Activated T-helper 1 cell treated with anti-CD3 and anti-CD28 coated beads, Interleukin-12 subunit alpha, Interleukin-12 subunit beta, Interleukin-2, Interleukin-4 antibody, amounts not matched to agents 30 ng/mL and 10 ng/mL and 1 ng/mL, durations not matched to agents 14 hours and 24 hours and 36 hours (primary cell): Measurements from ENCODE around the gene ESR1. TPM values are rescaled to one million over a fixed set of nuclear protein-coding genes. Genes with fewer than 3 reads are reported as not detected.
"Not testable (repeated sequence)": the region's sequence is repeated elsewhere in the genome, so short reads cannot be mapped to it uniquely, and the experiment has no call there.

ENCODE experiments used
- DNase-seq: peaks from one replicate; pipeline ENCODE4 v3.0.0; 2021; ENCODE audit warnings: low spot score
- H3K27ac Mint-ChIP-seq: one replicate; pipeline ENCODE4 v1.8.0; 2021; ENCODE audit warnings: mild to moderate bottlenecking, mixed read lengths
- H3K27me3 Mint-ChIP-seq: one replicate; pipeline ENCODE4 v1.8.0; 2022; ENCODE audit warnings: mild to moderate bottlenecking, moderate library complexity, mixed read lengths; ENCODE audit not compliant: insufficient read depth
- H3K36me3 Mint-ChIP-seq: one replicate; pipeline ENCODE4 v1.8.0; 2021; ENCODE audit warnings: low read depth, mixed read lengths
- H3K4me1 Mint-ChIP-seq: one replicate; pipeline ENCODE4 v1.8.0; 2021; ENCODE audit warnings: low read depth, mixed read lengths
- H3K4me3 Mint-ChIP-seq: one replicate; pipeline ENCODE4 v1.8.0; 2021; ENCODE audit warnings: mild to moderate bottlenecking, moderate library complexity, mixed read lengths
- H3K9me3 Mint-ChIP-seq: one replicate; pipeline ENCODE4 v1.8.0; 2021; ENCODE audit warnings: mixed read lengths
- intact Hi-C: fragments of 100-400 bp; cut with micrococcal nuclease; formaldehyde crosslinking; loops from one replicate; pipeline ENCODE4 v1.15.1; 2024
- total RNA-seq: library from RNA; stranded (reverse); gene quantifications from 2 replicates; pipeline ENCODE4 v1.2.3, GENCODE V29; 2022

Gene ESR1
- total RNA-seq, 1 donor from 2014 or later = 0.34 TPM

DNA sequence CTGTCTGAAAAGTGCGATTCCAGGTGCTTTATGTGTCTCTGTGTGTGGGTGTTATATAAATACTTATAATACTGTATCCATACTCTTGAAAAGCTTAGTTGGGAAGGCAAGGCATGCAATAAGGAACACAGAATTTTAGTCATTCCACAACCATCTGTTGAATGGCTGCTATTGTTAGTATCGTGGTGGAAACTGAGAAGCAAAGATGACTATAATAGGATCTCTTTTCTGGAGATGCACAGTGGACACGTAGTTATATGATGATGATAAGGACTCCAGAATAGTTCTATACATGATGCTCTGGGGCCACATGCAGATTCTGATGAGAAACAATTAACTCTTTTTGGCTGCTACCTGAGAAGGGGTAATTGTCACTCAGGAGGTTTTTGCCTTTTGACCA lies 25.2 kb downstream of the ESR1 start:
- H3K4me3 Mint-ChIP-seq = no peak overlapping the region
- H3K36me3 Mint-ChIP-seq = no peaks in the 10 kb centered on the region
- H3K27ac Mint-ChIP-seq = no peak overlapping the region
- intact Hi-C loops = no loop called here
- no peak for DNase-seq
- no peaks in the 10 kb centered on the region for H3K9me3 Mint-ChIP-seq
- H3K27me3 Mint-ChIP-seq = peaks cover 8% of the 10 kb centered on the region
- H3K4me1 Mint-ChIP-seq = peaks cover 13% of the 10 kb centered on the region

DNA sequence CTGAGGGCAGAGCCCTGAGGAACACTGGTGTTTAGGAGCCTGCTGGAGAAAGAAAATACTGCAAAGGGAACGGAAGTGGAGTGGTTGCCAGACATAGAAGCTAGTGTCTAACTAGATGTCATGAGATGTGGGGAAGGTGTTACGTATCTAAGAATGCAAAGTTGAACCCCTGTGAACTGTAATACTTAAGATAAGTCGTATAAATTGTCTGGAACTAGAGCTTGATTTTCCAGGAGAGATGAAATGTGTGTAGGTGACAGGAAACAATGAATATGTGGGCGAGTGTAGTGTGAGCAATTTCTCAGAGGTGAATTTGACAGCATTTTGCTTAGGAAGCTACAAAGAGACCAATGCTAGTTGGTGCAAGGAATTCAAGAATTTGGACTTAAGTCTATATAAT lies 27.9 kb downstream of the ESR1 start:
- intact Hi-C loops = no loop called here
- Mint-ChIP-seq H3K4me1 (peaks cover 13% of the 10 kb centered on the region), H3K9me3 (no peaks in the 10 kb centered on the region)

DNA sequence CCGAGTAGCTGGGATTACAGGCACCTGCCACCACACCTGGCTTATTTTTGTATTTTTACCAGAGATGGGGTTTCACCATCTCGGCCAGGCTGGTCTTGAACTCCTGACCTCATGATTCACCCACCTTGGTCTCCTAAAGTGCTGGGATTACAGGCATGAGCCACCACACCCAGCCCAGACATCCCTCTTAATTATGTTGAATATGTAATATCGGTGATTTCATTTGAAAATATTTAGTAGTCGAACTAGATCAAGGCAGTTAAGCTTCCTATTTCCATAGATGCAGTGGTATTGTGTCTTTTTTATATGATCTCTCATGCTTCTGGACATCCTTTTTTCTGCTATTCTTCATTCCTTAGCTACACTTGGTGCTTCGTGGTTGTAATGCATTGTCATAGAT lies 29.7 kb downstream of the ESR1 start:
- Mint-ChIP-seq H3K27ac (no peak overlapping the region), H3K36me3 (no peaks in the 10 kb centered on the region), H3K4me1 (peaks cover 13% of the 10 kb centered on the region), H3K4me3 (no peak overlapping the region), H3K9me3 (no peaks in the 10 kb centered on the region), H3K27me3 (peaks cover 10% of the 10 kb centered on the region)
- no peak for DNase-seq
- intact Hi-C loops = no loop called here

More for the DNA sequence above, 27.9 kb downstream of the ESR1 start:
- no peak overlapping the region for H3K4me3 Mint-ChIP-seq
- H3K36me3 Mint-ChIP-seq = no peaks in the 10 kb centered on the region
- H3K27me3 Mint-ChIP-seq = peaks cover 6% of the 10 kb centered on the region
- DNase-seq = no peak
- no peak overlapping the region for H3K27ac Mint-ChIP-seq

DNA sequence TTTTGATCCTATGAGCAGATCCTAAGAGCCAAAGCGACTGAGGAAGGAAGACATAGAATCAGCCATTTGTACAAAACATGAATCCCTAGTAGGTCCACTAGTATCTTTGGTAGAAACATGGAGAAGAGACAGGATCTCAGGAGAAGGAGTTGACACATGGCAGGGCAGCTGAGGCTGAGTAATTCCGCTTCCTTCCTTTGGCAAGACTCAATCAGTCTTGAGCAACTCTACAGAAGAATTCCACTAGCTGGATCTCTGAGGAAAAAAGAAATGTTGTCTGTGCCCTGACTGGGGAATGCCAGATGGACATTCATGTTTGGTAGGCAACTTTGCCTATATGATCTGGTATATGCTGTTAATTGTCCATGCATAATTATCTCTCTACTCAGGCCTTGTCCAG lies 35.3 kb downstream of the ESR1 start:
- intact Hi-C loops = no loop called here
- no peak for DNase-seq
- no peak overlapping the region for H3K27ac Mint-ChIP-seq
- no peaks in the 10 kb centered on the region for H3K9me3 Mint-ChIP-seq
- no peak overlapping the region for H3K4me3 Mint-ChIP-seq
- no peaks in the 10 kb centered on the region for H3K4me1 Mint-ChIP-seq
- H3K36me3 Mint-ChIP-seq = no peaks in the 10 kb centered on the region
- peaks cover 4% of the 10 kb centered on the region for H3K27me3 Mint-ChIP-seq

DNA sequence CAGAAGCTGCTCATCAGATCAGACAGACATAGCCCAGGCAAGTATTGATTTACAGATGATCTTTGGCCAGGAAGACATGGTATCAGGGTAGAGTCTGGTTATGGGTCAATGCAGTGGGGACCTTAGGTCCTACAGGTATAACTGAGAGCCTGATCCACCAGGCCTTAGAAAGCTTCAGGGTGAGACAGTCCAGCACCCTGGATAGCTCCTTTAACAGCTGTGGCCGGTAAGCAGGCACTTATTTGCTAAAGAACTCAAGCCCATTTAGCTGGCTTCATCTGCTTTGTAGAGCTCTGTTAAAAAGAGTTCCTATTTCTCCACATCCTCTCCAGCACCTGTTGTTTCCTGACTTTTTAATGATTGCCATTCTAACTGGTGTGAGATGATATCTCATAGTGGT lies 39.6 kb downstream of the ESR1 start:
- Mint-ChIP-seq H3K27me3 (no peaks in the 10 kb centered on the region), H3K9me3 (no peaks in the 10 kb centered on the region), H3K4me1 (no peaks in the 10 kb centered on the region), H3K4me3 (no peak overlapping the region), H3K36me3 (no peaks in the 10 kb centered on the region), H3K27ac (no peak overlapping the region)
- no peak for DNase-seq
- intact Hi-C loops = no loop called here

DNA sequence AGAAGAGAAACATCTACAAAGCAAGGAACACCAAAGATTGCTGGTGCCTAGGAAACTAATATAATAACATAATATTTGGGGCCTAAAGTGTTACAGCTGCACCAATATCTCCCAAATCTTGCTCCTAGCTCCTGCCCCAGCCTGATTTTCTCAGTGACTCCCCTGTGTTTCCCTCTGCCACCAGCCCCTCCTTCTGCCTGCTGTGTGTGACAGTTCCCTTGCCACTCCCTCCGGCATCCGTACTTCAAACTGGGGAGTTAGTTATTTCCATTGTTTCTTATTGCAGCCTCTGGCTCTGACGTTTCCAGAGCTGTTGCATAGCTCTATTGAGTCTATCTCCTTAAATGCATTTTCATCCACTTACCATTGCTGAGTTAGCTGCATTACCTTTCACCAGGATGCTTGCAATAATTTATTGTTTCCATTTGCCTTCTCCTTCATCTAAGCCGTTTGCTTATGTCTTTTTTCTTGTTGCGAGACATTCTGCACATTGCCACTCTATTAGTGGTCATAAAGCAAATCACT lies 43.1 kb downstream of the ESR1 start:
- H3K36me3 Mint-ChIP-seq = no peaks in the 10 kb centered on the region
- no peaks in the 10 kb centered on the region for H3K27me3 Mint-ChIP-seq
- H3K27ac Mint-ChIP-seq = no peak overlapping the region
- H3K4me1 Mint-ChIP-seq = no peaks in the 10 kb centered on the region
- H3K4me3 Mint-ChIP-seq = no peak overlapping the region
- no peak for DNase-seq
- H3K9me3 Mint-ChIP-seq = no peaks in the 10 kb centered on the region
- intact Hi-C loops = no loop called here

DNA sequence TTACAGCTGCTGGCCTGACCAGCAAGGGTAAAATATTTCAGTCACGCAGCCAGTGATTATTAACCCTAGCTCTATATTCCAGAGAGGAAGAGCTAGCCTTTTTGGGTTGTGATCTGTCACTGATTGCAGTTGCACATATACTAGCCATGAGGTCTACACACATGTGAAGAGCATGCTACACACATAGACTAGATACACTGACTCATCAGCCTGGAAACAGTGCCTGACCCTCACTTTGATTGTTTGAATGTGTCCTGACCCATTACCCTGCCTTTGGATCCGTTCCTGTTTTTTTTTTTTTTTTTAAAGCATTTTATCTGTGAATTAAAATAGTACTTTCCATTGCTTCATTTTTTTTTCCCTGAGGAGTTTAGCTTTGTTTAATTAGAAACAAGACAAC lies 50.8 kb downstream of the ESR1 start:
- no peaks in the 10 kb centered on the region for H3K27me3 Mint-ChIP-seq
- H3K4me3 Mint-ChIP-seq = no peak overlapping the region
- no peak overlapping the region for H3K27ac Mint-ChIP-seq
- DNase-seq = no peak
- H3K36me3 Mint-ChIP-seq = no peaks in the 10 kb centered on the region
- H3K4me1 Mint-ChIP-seq = no peaks in the 10 kb centered on the region
- no peaks in the 10 kb centered on the region for H3K9me3 Mint-ChIP-seq
- intact Hi-C loops = no loop called here

DNA sequence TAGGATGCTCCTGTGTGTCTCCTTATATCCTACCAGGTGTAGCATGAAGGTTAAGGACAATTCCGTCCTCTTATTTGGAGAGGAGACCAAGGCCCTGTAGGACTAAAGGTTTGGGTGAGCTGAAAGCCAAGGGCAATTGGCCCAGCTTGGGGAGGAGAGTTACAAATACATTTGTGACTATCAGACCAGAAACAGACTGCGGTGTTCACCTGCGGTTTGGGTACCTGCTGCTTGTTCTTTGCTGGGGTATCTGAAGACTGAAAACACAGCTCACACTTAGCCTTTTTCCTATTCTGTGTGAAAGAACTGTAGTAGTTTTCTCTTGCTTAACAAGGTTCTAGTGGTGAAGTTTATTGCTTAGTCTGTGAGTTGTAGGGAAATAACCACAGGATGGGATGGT lies 55.0 kb downstream of the ESR1 start:
- Mint-ChIP-seq H3K4me3 (no peak overlapping the region), H3K36me3 (no peaks in the 10 kb centered on the region), H3K9me3 (no peaks in the 10 kb centered on the region), H3K4me1 (no peaks in the 10 kb centered on the region), H3K27me3 (no peaks in the 10 kb centered on the region), H3K27ac (no peak overlapping the region)
- intact Hi-C loops = no loop called here
- no peak for DNase-seq

DNA sequence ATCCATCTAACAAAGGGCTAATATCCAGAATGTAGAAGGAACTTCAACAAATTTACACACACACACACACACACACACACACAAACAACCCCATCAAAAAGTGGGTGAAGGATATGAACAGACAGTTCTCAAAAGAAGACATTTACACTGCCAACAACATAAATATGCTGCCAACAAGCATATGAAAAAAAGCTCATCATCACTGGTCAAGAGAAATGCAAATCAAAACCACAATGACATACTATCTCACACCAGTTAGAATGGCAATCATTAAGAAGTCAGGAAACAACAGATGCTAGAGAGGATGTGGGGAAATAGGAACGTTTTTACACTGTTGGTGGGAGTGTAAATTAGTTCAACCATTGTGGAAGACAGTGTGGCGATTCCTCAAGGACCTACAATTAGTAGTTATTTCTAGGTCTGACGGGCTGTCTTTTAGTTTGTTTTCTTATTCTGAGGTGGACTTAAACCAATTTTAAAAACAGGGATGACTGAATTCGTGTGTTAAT lies 59.9 kb downstream of the ESR1 start:
- H3K27ac Mint-ChIP-seq, H3K4me1 Mint-ChIP-seq, intact Hi-C loops, H3K36me3 Mint-ChIP-seq, H3K4me3 Mint-ChIP-seq, DNase-seq, H3K9me3 Mint-ChIP-seq, H3K27me3 Mint-ChIP-seq: not testable (repeated sequence)

DNA sequence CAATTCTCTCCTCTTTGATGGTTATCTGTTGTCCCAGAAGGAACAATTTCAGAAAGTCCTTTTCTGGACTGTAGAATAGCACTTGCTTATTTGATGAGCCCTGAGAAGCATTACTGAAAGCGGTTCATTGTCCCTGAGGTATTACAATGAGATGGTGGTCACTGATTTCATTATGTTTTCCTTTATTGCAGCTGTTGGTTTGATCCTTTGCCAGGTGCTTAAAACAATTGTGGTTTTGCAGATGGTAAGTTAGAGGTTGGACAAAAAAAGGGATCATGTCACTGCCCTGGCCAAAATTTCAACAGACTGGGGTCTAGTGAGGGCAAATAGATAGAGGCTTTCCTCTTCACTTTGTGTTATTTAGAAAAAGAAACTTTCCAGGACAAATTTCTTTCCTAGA lies 61.9 kb downstream of the ESR1 start:
- Mint-ChIP-seq H3K4me1 (no peaks in the 10 kb centered on the region), H3K27me3 (no peaks in the 10 kb centered on the region), H3K36me3 (no peaks in the 10 kb centered on the region), H3K27ac (no peak overlapping the region), H3K4me3 (no peak overlapping the region), H3K9me3 (peaks cover 4% of the 10 kb centered on the region)
- intact Hi-C loops = no loop called here
- DNase-seq = no peak

DNA sequence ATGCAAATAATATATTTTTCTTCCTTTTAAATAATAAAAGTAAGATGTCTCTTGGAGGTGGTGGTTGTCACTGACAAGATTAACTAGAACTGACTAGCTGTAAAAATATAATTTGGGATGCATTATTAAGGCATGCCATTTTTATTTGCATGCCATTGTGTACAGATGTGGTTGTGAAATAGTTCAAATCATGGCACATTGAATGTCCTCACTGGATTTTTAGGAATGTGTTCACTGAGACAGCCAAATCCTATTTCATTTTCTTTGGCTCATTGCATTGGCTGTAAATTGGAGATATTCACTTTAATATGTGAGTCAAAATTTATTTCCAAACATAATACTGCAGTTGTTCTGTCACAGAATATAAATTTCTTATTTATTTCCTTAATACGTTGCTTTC lies 62.3 kb downstream of the ESR1 start:
- Mint-ChIP-seq H3K9me3 (peaks cover 4% of the 10 kb centered on the region), H3K27me3 (no peaks in the 10 kb centered on the region), H3K36me3 (no peaks in the 10 kb centered on the region), H3K27ac (no peak overlapping the region), H3K4me1 (no peaks in the 10 kb centered on the region), H3K4me3 (no peak overlapping the region)
- DNase-seq = no peak
- intact Hi-C loops = no loop called here

DNA sequence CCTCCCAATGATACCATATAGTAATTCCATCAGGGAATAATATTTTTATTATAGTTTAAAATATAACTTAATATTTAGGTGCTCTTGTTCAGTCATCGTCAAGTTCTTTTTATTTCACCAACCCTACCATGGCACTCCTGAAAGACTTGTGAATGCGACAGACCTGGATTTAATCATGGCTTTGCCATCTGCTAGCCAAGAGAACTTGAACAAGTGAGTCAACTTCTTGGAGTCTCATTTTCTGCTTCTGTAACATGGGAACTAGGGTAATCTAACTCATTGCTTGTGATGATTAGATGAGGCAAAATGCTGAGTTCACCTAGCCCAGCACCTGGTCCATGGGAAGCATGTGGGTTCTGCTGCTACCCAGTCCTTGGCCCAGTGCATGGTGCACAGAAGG lies 62.9 kb downstream of the ESR1 start:
- H3K36me3 Mint-ChIP-seq = no peaks in the 10 kb centered on the region
- no peak overlapping the region for H3K27ac Mint-ChIP-seq
- no peaks in the 10 kb centered on the region for H3K4me1 Mint-ChIP-seq
- no peaks in the 10 kb centered on the region for H3K27me3 Mint-ChIP-seq
- DNase-seq = no peak
- peaks cover 4% of the 10 kb centered on the region for H3K9me3 Mint-ChIP-seq
- no peak overlapping the region for H3K4me3 Mint-ChIP-seq
- intact Hi-C loops = no loop called here

DNA sequence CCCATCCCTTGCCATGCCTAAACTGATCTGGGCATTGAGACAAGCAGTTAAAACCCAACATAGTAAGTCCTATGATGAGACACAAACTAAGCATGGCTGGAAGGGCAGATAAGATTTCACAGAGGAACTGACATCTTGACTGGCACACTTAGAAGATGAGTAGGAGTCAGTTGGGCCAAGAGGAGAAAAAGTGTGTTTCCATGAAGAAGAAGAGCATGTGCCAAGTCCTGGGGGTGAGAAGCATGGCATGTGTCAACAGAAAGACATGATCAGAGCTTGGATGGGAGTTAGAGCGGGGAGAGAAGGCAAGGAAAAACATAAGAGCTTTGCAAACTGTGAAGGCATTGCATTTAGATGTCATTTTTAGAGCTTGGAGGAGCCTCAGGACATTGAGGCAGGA lies 68.0 kb downstream of the ESR1 start:
- Mint-ChIP-seq H3K9me3 (no peaks in the 10 kb centered on the region), H3K27me3 (peaks cover 3% of the 10 kb centered on the region), H3K4me1 (no peaks in the 10 kb centered on the region), H3K4me3 (no peak overlapping the region), H3K27ac (no peak overlapping the region), H3K36me3 (no peaks in the 10 kb centered on the region)
- intact Hi-C loops = no loop called here
- no peak for DNase-seq

DNA sequence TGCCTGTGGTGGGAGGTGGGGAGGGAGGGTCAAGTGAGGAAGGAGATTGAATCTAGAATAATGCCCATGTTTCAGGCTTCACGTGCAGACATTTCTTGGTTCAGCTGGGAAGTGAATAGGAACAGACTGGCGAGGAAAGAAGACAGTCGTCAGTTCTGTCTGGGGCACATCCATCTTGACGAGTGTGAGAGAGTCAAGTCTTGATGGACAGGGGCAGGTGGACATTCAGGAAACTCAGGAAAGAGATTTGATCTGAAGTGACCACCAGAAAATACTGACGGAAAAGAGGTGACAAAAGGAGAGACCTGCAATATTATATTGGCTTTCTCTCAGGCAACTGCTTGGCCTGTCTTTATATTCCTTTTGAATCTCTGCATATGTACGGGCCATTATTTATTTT lies 68.6 kb downstream of the ESR1 start:
- H3K27me3 Mint-ChIP-seq = peaks cover 3% of the 10 kb centered on the region
- no peak overlapping the region for H3K27ac Mint-ChIP-seq
- no peak for DNase-seq
- no peak overlapping the region for H3K4me3 Mint-ChIP-seq
- no peaks in the 10 kb centered on the region for H3K36me3 Mint-ChIP-seq
- H3K4me1 Mint-ChIP-seq = no peaks in the 10 kb centered on the region
- H3K9me3 Mint-ChIP-seq = no peaks in the 10 kb centered on the region
- intact Hi-C loops = no loop called here
